Peyer's patch (tissue), 4 donors: Measurements from ENCODE around the gene ADARB1.

ENCODE experiments used
- POLR2A ChIP-seq, 2 donors: fragments of 450-650 bp; IDR thresholded peaks; one replicate each; pipeline ENCODE4 v1.5.1; 2017; ENCODE audit warnings: antibody characterized with exemption in 2 of 2, mild to moderate bottlenecking in 2 of 2, moderate library complexity in 2 of 2
- TF ChIP-seq, protein P1 (sequence below), 6 experiments: fragments of 450-650 bp in 4 of 6; fragments of 200-600 bp in 2 of 6; sonication (generic) in 1 of 6; IDR thresholded peaks; one replicate each; pipeline ENCODE4 v1.5.1; 2017 to 2019; ENCODE audit warnings: antibody characterized with exemption in 6 of 6, mild to moderate bottlenecking in 3 of 6, moderate library complexity in 1 of 6

DNA sequence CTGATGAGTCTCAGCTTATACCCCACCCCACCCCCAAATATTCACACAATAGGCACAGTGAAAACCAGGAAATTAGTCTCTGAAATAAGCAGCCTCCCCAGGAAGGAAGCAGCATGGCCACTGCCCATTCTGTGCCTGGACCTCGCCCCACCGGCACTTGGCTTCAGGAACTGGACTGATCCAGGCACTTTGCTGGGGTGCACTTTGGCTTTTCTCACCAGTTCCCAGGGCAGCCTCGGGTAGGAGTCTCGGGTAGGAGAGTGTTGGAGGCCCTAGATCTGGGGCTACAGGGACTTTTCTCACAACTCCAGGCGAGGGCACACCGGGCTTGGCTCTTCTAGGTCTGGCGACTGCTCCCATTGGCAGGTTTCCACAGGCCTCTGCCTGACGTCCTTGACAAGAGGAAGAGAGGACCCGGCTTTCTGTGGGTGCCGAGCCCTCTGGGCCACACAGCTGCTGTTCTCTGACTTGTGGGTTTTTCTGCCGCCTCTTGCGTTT is 18.7 kb downstream of the ADARB1 start:
- TF ChIP-seq, protein P1, sequence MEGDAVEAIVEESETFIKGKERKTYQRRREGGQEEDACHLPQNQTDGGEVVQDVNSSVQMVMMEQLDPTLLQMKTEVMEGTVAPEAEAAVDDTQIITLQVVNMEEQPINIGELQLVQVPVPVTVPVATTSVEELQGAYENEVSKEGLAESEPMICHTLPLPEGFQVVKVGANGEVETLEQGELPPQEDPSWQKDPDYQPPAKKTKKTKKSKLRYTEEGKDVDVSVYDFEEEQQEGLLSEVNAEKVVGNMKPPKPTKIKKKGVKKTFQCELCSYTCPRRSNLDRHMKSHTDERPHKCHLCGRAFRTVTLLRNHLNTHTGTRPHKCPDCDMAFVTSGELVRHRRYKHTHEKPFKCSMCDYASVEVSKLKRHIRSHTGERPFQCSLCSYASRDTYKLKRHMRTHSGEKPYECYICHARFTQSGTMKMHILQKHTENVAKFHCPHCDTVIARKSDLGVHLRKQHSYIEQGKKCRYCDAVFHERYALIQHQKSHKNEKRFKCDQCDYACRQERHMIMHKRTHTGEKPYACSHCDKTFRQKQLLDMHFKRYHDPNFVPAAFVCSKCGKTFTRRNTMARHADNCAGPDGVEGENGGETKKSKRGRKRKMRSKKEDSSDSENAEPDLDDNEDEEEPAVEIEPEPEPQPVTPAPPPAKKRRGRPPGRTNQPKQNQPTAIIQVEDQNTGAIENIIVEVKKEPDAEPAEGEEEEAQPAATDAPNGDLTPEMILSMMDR (IDR thresholded peaks at IDR 0.05) = no peak
- TF ChIP-seq POLR2A (IDR thresholded peaks at IDR 0.05) = no peak
